Measurements from ENCODE around the gene C1QTNF4. TPM values are rescaled to one million over a fixed set of nuclear protein-coding genes. Genes with fewer than 3 reads are reported as not detected.

Gene C1QTNF4
- total and polyA plus RNA-seq, 9 donors, result 8.4 to 16.8 (median 10.2) TPM

- H3K4me1 ChIP-seq (ENCODE audit: control insufficient read depth, insufficient read depth, low read length), result peaks cover 43% of the 10 kb centered on the region
- peak overlapping the region; percentile 17 for H3K4me3 ChIP-seq (ENCODE audit: low read length)
- 53% methylated on average over 12 of the region's 14 CpGs for WGBS (ENCODE audit: insufficient coverage)
- peak overlapping the region; percentile 87 for H3K27ac ChIP-seq (ENCODE audit: low read length)
- H3K36me3 ChIP-seq (ENCODE audit: control insufficient read depth, insufficient read depth, low read length), result peaks cover 24% of the 10 kb centered on the region
- peaks cover 3% of the 10 kb centered on the region for H3K27me3 ChIP-seq (ENCODE audit: control insufficient read depth, insufficient read depth, low read length)
- peak; percentile 84 for DNase-seq
- no peaks in the 10 kb centered on the region for H3K9me3 ChIP-seq (replicated peaks; ENCODE audit: control insufficient read depth, low read depth, low read length)
Measured at GRCh38 chr11:47587723-47588326, 6.4 kb downstream of the C1QTNF4 start.

- WGBS (ENCODE audit: insufficient coverage), result 68% methylated on average over 3 of the region's 6 CpGs
- Histone ChIP-seq H3K36me3 (ENCODE audit: control insufficient read depth, insufficient read depth, low read length) (peaks cover 30% of the 10 kb centered on the region), H3K4me3 (ENCODE audit: low read length) (peak overlapping the region; percentile 17), H3K4me1 (ENCODE audit: control insufficient read depth, insufficient read depth, low read length) (peaks cover 43% of the 10 kb centered on the region), H3K27ac (ENCODE audit: low read length) (peak overlapping the region; percentile 87), H3K27me3 (ENCODE audit: control insufficient read depth, insufficient read depth, low read length) (no peaks in the 10 kb centered on the region), H3K9me3 (replicated peaks; ENCODE audit: control insufficient read depth, low read depth, low read length) (no peaks in the 10 kb centered on the region)
- DNase-seq, result peak; percentile 25
Measured at GRCh38 chr11:47587039-47587716, 7.0 kb downstream of the C1QTNF4 start.

GRCh38 chr11:47586098-47586855, 7.9 kb downstream of the C1QTNF4 start, which contains the start of gene FAM180B:
Gene FAM180B, plus strand, starts transcription at chr11:47586678. Its CDS starts 91 bp downstream, at chr11:47586769.
- Histone ChIP-seq H3K36me3 (ENCODE audit: control insufficient read depth, insufficient read depth, low read length) (peaks cover 39% of the 10 kb centered on the region), H3K27ac (ENCODE audit: low read length) (peak within 1 kb of the TSS; percentile 87), H3K4me3 (ENCODE audit: low read length) (peak within 1 kb of the TSS; percentile 17), H3K27me3 (ENCODE audit: control insufficient read depth, insufficient read depth, low read length) (no peaks in the 10 kb centered on the region), H3K4me1 (ENCODE audit: control insufficient read depth, insufficient read depth, low read length) (peaks cover 41% of the 10 kb centered on the region), H3K9me3 (replicated peaks; ENCODE audit: control insufficient read depth, low read depth, low read length) (no peaks in the 10 kb centered on the region)
- peak; percentile 89 for DNase-seq
- WGBS (ENCODE audit: insufficient coverage), result 23% methylated on average over 7 of the region's 12 CpGs

GRCh38 chr11:47583844-47584243, 10.4 kb downstream of the C1QTNF4 start:
- no peak for DNase-seq
- H3K4me1 ChIP-seq (ENCODE audit: control insufficient read depth, insufficient read depth, low read length), result peaks cover 46% of the 10 kb centered on the region
- H3K27ac ChIP-seq (ENCODE audit: low read length), result no peak overlapping the region
- 69% methylated on average over 4 of the region's 5 CpGs for WGBS (ENCODE audit: insufficient coverage)
- H3K36me3 ChIP-seq (ENCODE audit: control insufficient read depth, insufficient read depth, low read length), result peaks cover 50% of the 10 kb centered on the region
- H3K27me3 ChIP-seq (ENCODE audit: control insufficient read depth, insufficient read depth, low read length), result no peaks in the 10 kb centered on the region
- no peak overlapping the region for H3K4me3 ChIP-seq (ENCODE audit: low read length)
- no peaks in the 10 kb centered on the region for H3K9me3 ChIP-seq (replicated peaks; ENCODE audit: control insufficient read depth, low read depth, low read length)

- Histone ChIP-seq H3K4me3 (ENCODE audit: low read length) (peak within 1 kb of the TSS; percentile 98), H3K27me3 (ENCODE audit: control insufficient read depth, insufficient read depth, low read length) (no peaks in the 10 kb centered on the region), H3K27ac (ENCODE audit: low read length) (peak within 1 kb of the TSS; percentile 90), H3K36me3 (ENCODE audit: control insufficient read depth, insufficient read depth, low read length) (peaks cover 57% of the 10 kb centered on the region), H3K9me3 (replicated peaks; ENCODE audit: control insufficient read depth, low read depth, low read length) (no peaks in the 10 kb centered on the region), H3K4me1 (ENCODE audit: control insufficient read depth, insufficient read depth, low read length) (peaks cover 24% of the 10 kb centered on the region)
- WGBS (ENCODE audit: insufficient coverage), result 0% methylated on average over 68 of the region's 72 CpGs
- peak; percentile 97 for DNase-seq
Measured at GRCh38 chr11:47578524-47579494, 15.4 kb downstream of the C1QTNF4 start, which contains the start of the genes KBTBD4 and NDUFS3. Gene KBTBD4, minus strand, starts transcription at chr11:47578970. Its CDS starts 19 bp downstream, at chr11:47578951. Gene NDUFS3, plus strand, starts transcription at chr11:47579074. Its CDS starts 18 bp downstream, at chr11:47579092.

GRCh38 chr11:47577460-47578041, 16.7 kb downstream of the C1QTNF4 start:
- H3K9me3 ChIP-seq (replicated peaks; ENCODE audit: control insufficient read depth, low read depth, low read length), result no peaks in the 10 kb centered on the region
- H3K27me3 ChIP-seq (ENCODE audit: control insufficient read depth, insufficient read depth, low read length), result no peaks in the 10 kb centered on the region
- peaks cover 56% of the 10 kb centered on the region for H3K36me3 ChIP-seq (ENCODE audit: control insufficient read depth, insufficient read depth, low read length)
- peaks cover 29% of the 10 kb centered on the region for H3K4me1 ChIP-seq (ENCODE audit: control insufficient read depth, insufficient read depth, low read length)
- 34% methylated on average over 6 of the region's 13 CpGs for WGBS (ENCODE audit: insufficient coverage)
- DNase-seq, result peak; percentile 25
- H3K4me3 ChIP-seq (ENCODE audit: low read length), result no peak overlapping the region
- peak overlapping the region; percentile 90 for H3K27ac ChIP-seq (ENCODE audit: low read length)

GRCh38 chr11:47573321-47573720, 20.9 kb downstream of the C1QTNF4 start:
- WGBS (ENCODE audit: insufficient coverage), result 90% methylated on average over 10 of the region's 11 CpGs
- Histone ChIP-seq H3K4me3 (ENCODE audit: low read length) (no peak overlapping the region), H3K4me1 (ENCODE audit: control insufficient read depth, insufficient read depth, low read length) (peaks cover 17% of the 10 kb centered on the region), H3K27ac (ENCODE audit: low read length) (no peak overlapping the region), H3K27me3 (ENCODE audit: control insufficient read depth, insufficient read depth, low read length) (no peaks in the 10 kb centered on the region), H3K9me3 (replicated peaks; ENCODE audit: control insufficient read depth, low read depth, low read length) (no peaks in the 10 kb centered on the region), H3K36me3 (ENCODE audit: control insufficient read depth, insufficient read depth, low read length) (peaks cover 58% of the 10 kb centered on the region)
- DNase-seq, result no peak

- Histone ChIP-seq H3K27ac (ENCODE audit: low read length) (no peak overlapping the region), H3K4me3 (ENCODE audit: low read length) (no peak overlapping the region), H3K27me3 (ENCODE audit: control insufficient read depth, insufficient read depth, low read length) (no peaks in the 10 kb centered on the region), H3K36me3 (ENCODE audit: control insufficient read depth, insufficient read depth, low read length) (peaks cover 61% of the 10 kb centered on the region), H3K4me1 (ENCODE audit: control insufficient read depth, insufficient read depth, low read length) (peaks cover 12% of the 10 kb centered on the region), H3K9me3 (replicated peaks; ENCODE audit: control insufficient read depth, low read depth, low read length) (no peaks in the 10 kb centered on the region)
- DNase-seq, result no peak
- 43% methylated on average over 5 of the region's 8 CpGs for WGBS (ENCODE audit: insufficient coverage)
Measured at GRCh38 chr11:47572715-47573255, 21.4 kb downstream of the C1QTNF4 start.

- Histone ChIP-seq H3K36me3 (ENCODE audit: control insufficient read depth, insufficient read depth, low read length) (peaks cover 52% of the 10 kb centered on the region), H3K4me1 (ENCODE audit: control insufficient read depth, insufficient read depth, low read length) (peaks cover 6% of the 10 kb centered on the region)
- no CpG with 5 or more reads among the region's 1 CpG for WGBS (ENCODE audit: insufficient coverage)
Measured at GRCh38 chr11:47571895-47572294, 22.3 kb downstream of the C1QTNF4 start.

More at GRCh38 chr11:47571895-47572294, 22.3 kb downstream of the C1QTNF4 start:
- H3K4me3 ChIP-seq (ENCODE audit: low read length), result no peak overlapping the region
- H3K27ac ChIP-seq (ENCODE audit: low read length), result no peak overlapping the region
- H3K9me3 ChIP-seq (replicated peaks; ENCODE audit: control insufficient read depth, low read depth, low read length), result no peaks in the 10 kb centered on the region
- no peaks in the 10 kb centered on the region for H3K27me3 ChIP-seq (ENCODE audit: control insufficient read depth, insufficient read depth, low read length)
- no peak for DNase-seq
